IgD-negative memory B cell (primary cell): ENCODE measurements around the gene GIT1. TPM values are rescaled to one million over a fixed set of nuclear protein-coding genes. Genes with fewer than 3 reads are reported as not detected.

Experiments used
- H3K27ac Mint-ChIP-seq, 3 donors: one replicate each; pipeline ENCODE4 v1.8.0; 2020 to 2022; ENCODE audit warnings: mild to moderate bottlenecking in 3 of 3, mixed read lengths in 3 of 3, moderate library complexity in 1 of 3
- H3K27me3 Mint-ChIP-seq: one replicate; pipeline ENCODE4 v1.8.0; 2021; ENCODE audit warnings: mixed read lengths
- H3K36me3 Mint-ChIP-seq: one replicate; pipeline ENCODE4 v1.8.0; 2020; ENCODE audit warnings: mild to moderate bottlenecking, mixed read lengths
- H3K4me1 Mint-ChIP-seq, 3 donors: one replicate each; pipeline ENCODE4 v1.8.0; 2020 to 2022; ENCODE audit warnings: mixed read lengths in 3 of 3, mild to moderate bottlenecking in 1 of 3
- H3K4me3 Mint-ChIP-seq, 4 donors: one replicate each; pipeline ENCODE4 v1.8.0; 2020 to 2022; ENCODE audit warnings: mild to moderate bottlenecking in 4 of 4, mixed read lengths in 4 of 4, moderate library complexity in 3 of 4
- H3K9me3 Mint-ChIP-seq, 3 donors: one replicate each; pipeline ENCODE4 v1.8.0; 2020 to 2021; ENCODE audit warnings: mixed read lengths in 3 of 3, mild to moderate bottlenecking in 1 of 3
- polyA plus RNA-seq: library from polyadenylated mRNA; unstranded; fragments of 300-500 nt; fragmentation: Illumina TruSeq; gene quantifications from one replicate; pipeline ENCODE4 v1.2.3, GENCODE V29; 2021

GIT1 gene
- polyA plus RNA-seq = 8.6 TPM

- H3K36me3 Mint-ChIP-seq = no peaks in the 10 kb centered on the region
- peak within 1 kb of the TSS; percentile 59 to 90 (median 86) for H3K27ac Mint-ChIP-seq
- peaks cover 23 to 39% (median 37%) of the 10 kb centered on the region in 3 donors for H3K4me1 Mint-ChIP-seq
- H3K9me3 Mint-ChIP-seq = no peaks in the 10 kb centered on the region
- H3K4me3 Mint-ChIP-seq = peak within 1 kb of the TSS; percentile 89 to 98 (median 92)
- H3K27me3 Mint-ChIP-seq = no peaks in the 10 kb centered on the region
Measured at GRCh38 chr17:29589524-29590410, at the start of gene GIT1. Gene GIT1, minus strand, starts transcription at chr17:29589648. Its CDS starts 270 bp downstream, at chr17:29589378.

GRCh38 chr17:29633886-29634285 is 44.4 kb upstream of the GIT1 start:
- Mint-ChIP-seq H3K27ac (no peak overlapping the region), H3K4me3 (no peak overlapping the region), H3K9me3 (no peaks in the 10 kb centered on the region), H3K27me3 (no peaks in the 10 kb centered on the region), H3K4me1 (peaks cover 0 to 6% (median 1%) of the 10 kb centered on the region in 3 donors), H3K36me3 (peaks cover 4% of the 10 kb centered on the region)

- H3K9me3 Mint-ChIP-seq = no peaks in the 10 kb centered on the region
- no peaks in the 10 kb centered on the region for H3K27me3 Mint-ChIP-seq
- H3K27ac Mint-ChIP-seq = peak overlapping the region in 1 of 3 donors; percentile 39
- peak overlapping the region in 1 of 4 donors; percentile 40 for H3K4me3 Mint-ChIP-seq
- peaks cover 2% of the 10 kb centered on the region for H3K36me3 Mint-ChIP-seq
- H3K4me1 Mint-ChIP-seq = peaks cover 1 to 15% (median 9%) of the 10 kb centered on the region in 3 donors
Measured at GRCh38 chr17:29630630-29631193, 41.3 kb upstream of the GIT1 start.

DNA sequence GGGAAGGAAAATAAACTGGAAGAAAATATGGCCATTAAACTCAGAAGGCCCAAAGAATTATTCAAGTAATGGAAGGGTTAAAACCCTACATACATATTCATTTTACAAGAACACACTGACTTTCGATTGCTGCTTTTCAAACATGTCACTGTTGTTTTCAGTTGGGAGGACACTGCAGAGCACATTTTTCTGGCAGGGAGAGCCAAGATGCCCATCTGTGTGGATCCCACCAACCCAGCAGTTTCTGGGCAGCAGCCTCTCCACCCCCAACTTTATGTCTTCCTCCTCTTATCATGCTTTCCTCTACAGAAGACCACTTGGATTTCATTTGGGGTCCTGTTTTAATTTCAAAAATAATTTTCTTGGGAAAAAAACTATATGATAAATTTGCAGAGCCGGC is 40.4 kb upstream of the GIT1 start:
- peak overlapping the region in 2 of 3 donors; percentile 31 to 39 for H3K27ac Mint-ChIP-seq
- H3K4me3 Mint-ChIP-seq = no peak overlapping the region
- peaks cover 1 to 18% (median 11%) of the 10 kb centered on the region in 3 donors for H3K4me1 Mint-ChIP-seq
- H3K27me3 Mint-ChIP-seq = no peaks in the 10 kb centered on the region
- H3K9me3 Mint-ChIP-seq = no peaks in the 10 kb centered on the region
- peaks cover 2% of the 10 kb centered on the region for H3K36me3 Mint-ChIP-seq

GRCh38 chr17:29628644-29629043 is 39.2 kb upstream of the GIT1 start:
- no peak overlapping the region for H3K4me3 Mint-ChIP-seq
- H3K27ac Mint-ChIP-seq = peak overlapping the region in 1 of 3 donors; percentile 2
- H3K9me3 Mint-ChIP-seq = no peaks in the 10 kb centered on the region
- H3K36me3 Mint-ChIP-seq = peaks cover 2% of the 10 kb centered on the region
- peaks cover 1 to 15% (median 11%) of the 10 kb centered on the region in 3 donors for H3K4me1 Mint-ChIP-seq
- H3K27me3 Mint-ChIP-seq = no peaks in the 10 kb centered on the region

DNA sequence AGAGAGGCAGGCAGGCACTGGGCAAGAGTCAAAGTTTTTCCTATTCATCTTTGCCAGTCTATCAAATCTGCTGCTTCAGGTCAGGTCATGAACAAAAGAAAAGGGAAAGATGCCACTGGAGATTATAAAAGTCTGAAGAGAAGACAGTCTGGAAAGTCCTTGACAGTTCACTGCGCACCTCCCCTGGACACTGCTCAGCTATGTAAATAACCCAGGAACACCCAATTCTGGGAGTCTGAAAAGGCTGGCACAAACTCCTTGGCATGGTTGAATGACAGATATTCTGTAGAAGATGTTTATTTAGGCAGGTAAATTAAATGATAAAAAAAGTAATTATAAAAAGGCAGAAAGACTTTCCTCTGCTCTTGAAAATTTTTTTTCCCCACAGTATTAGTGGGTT is 38.5 kb upstream of the GIT1 start:
- Mint-ChIP-seq H3K27ac (peak overlapping the region in 2 of 3 donors; percentile 13 to 32), H3K9me3 (no peaks in the 10 kb centered on the region), H3K36me3 (peaks cover 2% of the 10 kb centered on the region), H3K4me1 (peaks cover 5 to 17% (median 16%) of the 10 kb centered on the region in 3 donors), H3K27me3 (no peaks in the 10 kb centered on the region), H3K4me3 (no peak overlapping the region)

DNA sequence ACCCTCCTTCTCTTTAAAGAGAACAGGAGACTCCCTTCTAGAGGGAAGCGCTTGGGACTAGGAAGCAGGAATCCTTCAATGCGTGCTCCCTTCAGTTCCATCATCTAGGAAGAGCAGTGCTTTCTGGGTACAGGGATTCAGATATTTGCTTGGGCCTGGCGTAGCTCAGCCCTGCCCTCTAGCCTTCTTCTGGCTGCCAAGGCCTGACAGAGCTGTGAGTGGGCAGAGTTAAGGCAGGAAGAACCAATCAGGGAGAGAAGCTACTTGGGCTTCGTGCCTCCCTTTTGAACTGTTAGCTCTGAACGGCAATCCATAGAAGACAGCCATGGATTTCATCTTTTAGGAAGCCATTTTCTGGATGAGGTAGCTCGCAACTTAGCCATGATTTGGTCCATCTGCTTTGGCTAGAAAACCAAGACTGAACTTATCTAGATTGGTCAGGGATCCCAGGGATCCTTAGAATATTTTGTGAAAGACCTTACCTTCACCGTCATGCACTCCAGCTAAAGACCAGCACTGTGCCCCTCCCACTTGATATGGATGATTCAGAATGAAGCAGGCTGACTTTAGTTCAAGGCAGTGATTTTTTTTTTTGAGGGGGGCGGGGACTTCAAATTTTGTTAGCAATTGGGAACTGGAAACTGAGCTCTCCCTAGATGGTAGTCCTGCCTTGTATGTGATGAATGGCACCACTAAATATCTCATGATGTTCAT is 35.7 kb upstream of the GIT1 start:
- peak overlapping the region in 2 of 3 donors; percentile 24 to 27 for H3K27ac Mint-ChIP-seq
- peak overlapping the region in 2 of 4 donors; percentile 14 to 30 for H3K4me3 Mint-ChIP-seq
- H3K4me1 Mint-ChIP-seq = peaks cover 3 to 20% (median 20%) of the 10 kb centered on the region in 3 donors
- no peaks in the 10 kb centered on the region for H3K9me3 Mint-ChIP-seq
- H3K27me3 Mint-ChIP-seq = no peaks in the 10 kb centered on the region
- H3K36me3 Mint-ChIP-seq = no peaks in the 10 kb centered on the region

DNA sequence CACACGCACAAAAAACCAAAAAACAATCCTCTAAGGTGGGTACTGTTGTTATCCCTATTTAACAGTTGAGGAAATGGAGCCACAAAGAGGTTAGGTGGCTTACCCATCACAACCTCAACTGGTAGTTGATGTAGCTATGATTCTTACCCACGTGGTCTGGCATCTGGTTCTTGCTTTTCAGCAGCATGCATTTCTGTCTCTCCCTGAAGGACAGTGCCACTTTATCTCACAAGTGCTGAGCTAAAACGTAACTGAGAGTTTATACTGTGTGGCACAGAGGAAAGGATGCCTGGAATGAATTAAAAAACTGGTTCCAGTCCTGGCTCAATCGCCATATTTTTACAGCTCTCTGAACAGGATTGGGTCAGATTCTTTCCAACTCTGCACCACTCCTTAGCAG is 35.1 kb upstream of the GIT1 start:
- Mint-ChIP-seq H3K4me1 (peaks cover 3 to 20% (median 20%) of the 10 kb centered on the region in 3 donors), H3K36me3 (no peaks in the 10 kb centered on the region), H3K4me3 (peak overlapping the region in 1 of 4 donors; percentile 30), H3K27me3 (no peaks in the 10 kb centered on the region), H3K9me3 (no peaks in the 10 kb centered on the region), H3K27ac (peak overlapping the region in 2 of 3 donors; percentile 9 to 24)

- no peaks in the 10 kb centered on the region for H3K36me3 Mint-ChIP-seq
- no peaks in the 10 kb centered on the region for H3K27me3 Mint-ChIP-seq
- H3K27ac Mint-ChIP-seq = peak overlapping the region in 2 of 3 donors; percentile 9 to 33
- peaks cover 3 to 20% (median 12%) of the 10 kb centered on the region in 3 donors for H3K4me1 Mint-ChIP-seq
- no peaks in the 10 kb centered on the region for H3K9me3 Mint-ChIP-seq
- peak overlapping the region; percentile 78 to 92 (median 88) for H3K4me3 Mint-ChIP-seq
Measured at GRCh38 chr17:29623283-29623647, 33.8 kb upstream of the GIT1 start.

GRCh38 chr17:29622337-29623282 is 33.2 kb upstream of the GIT1 start, which contains the start of gene CORO6:
Gene CORO6, minus strand, starts transcription at chr17:29622912. Its CDS starts 1,491 bp downstream, at chr17:29621421.
- Mint-ChIP-seq H3K27ac (peak within 1 kb of the TSS; percentile 9 to 67 (median 64)), H3K36me3 (no peaks in the 10 kb centered on the region), H3K4me1 (peaks cover 3 to 16% (median 8%) of the 10 kb centered on the region in 3 donors), H3K4me3 (peak within 1 kb of the TSS; percentile 78 to 92 (median 88)), H3K9me3 (no peaks in the 10 kb centered on the region), H3K27me3 (no peaks in the 10 kb centered on the region)

GRCh38 chr17:29621751-29622194 is 32.3 kb upstream of the GIT1 start:
- peaks cover 9 to 21% (median 11%) of the 10 kb centered on the region in 3 donors for H3K4me1 Mint-ChIP-seq
- peak overlapping the region; percentile 78 to 89 (median 84) for H3K4me3 Mint-ChIP-seq
- H3K27me3 Mint-ChIP-seq = peaks cover under 1% of the 10 kb centered on the region
- peak overlapping the region in 1 of 3 donors; percentile 9 for H3K27ac Mint-ChIP-seq
- no peaks in the 10 kb centered on the region for H3K9me3 Mint-ChIP-seq
- no peaks in the 10 kb centered on the region for H3K36me3 Mint-ChIP-seq

DNA sequence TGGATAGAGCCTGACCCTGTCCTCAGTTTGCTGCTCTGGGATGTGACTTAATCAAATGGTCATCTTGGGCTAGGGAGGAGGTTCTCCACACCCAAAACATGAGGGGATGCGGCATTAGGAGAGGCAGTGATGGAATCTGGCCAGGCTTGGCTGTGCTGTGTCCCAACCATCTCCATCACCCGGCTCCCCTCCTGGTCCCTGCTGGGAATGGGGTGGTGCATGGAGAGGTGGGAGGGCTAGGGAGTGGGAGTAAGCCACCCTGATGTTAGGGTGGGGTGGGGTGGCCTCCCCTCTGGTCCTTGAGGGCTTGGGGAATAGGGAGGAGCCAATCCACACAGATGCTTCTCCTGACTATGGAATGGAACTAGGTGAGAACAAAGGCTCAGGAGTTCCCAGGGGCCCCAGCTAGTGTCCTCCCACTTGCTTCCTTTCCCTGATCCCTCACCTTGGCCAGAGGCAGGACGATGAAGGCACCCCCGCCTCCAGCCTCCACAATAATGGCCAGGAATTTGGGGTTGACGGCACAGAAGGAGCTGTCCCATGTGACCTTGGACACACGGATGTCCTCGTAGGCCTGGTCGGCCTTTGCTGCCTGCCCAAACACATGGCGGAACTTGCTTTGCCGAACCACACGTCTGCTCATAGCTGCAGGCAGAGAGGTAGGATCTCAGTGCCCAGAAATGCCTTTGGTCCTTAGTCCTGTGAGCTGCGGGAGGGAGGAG is 31.5 kb upstream of the GIT1 start:
- peaks cover 6% of the 10 kb centered on the region for H3K27me3 Mint-ChIP-seq
- H3K9me3 Mint-ChIP-seq = no peaks in the 10 kb centered on the region
- H3K36me3 Mint-ChIP-seq = no peaks in the 10 kb centered on the region
- H3K27ac Mint-ChIP-seq = no peak overlapping the region
- H3K4me1 Mint-ChIP-seq = peaks cover 15 to 26% (median 15%) of the 10 kb centered on the region in 3 donors
- H3K4me3 Mint-ChIP-seq = peak overlapping the region in 3 of 4 donors; percentile 16 to 87 (median 23)

- H3K4me3 Mint-ChIP-seq = peak overlapping the region in 1 of 4 donors; percentile 79
- no peaks in the 10 kb centered on the region for H3K9me3 Mint-ChIP-seq
Measured at GRCh38 chr17:29620271-29620670, 30.8 kb upstream of the GIT1 start.

More at GRCh38 chr17:29620271-29620670, 30.8 kb upstream of the GIT1 start:
- no peak overlapping the region for H3K27ac Mint-ChIP-seq
- H3K4me1 Mint-ChIP-seq = peaks cover 15 to 22% (median 15%) of the 10 kb centered on the region in 3 donors
- no peaks in the 10 kb centered on the region for H3K36me3 Mint-ChIP-seq
- peaks cover 6% of the 10 kb centered on the region for H3K27me3 Mint-ChIP-seq
